GM19463 (cell line): Measurements from ENCODE around the gene SRSF8.
A peak's percentile ranks its signal among the peaks of the same experiment; 100 is the strongest.
"Not testable (repeated sequence)": the region's sequence is repeated elsewhere in the genome, so short reads cannot be mapped to it uniquely, and the experiment has no call there.

Source experiments
- ATAC-seq: cut with Tn5 transposase; IDR thresholded peaks from one replicate; pipeline ENCODE4 v1.9.1; 2021; ENCODE audit warnings: mild to moderate bottlenecking, moderate library complexity; ENCODE audit not compliant: unreplicated experiment

SRSF8 gene

GRCh38 chr11:95066716-95067038, at the start of gene SRSF8:
Gene SRSF8, plus strand, starts transcription at chr11:95066919. Its CDS starts 308 bp downstream, at chr11:95067227.
- peak; percentile 34 for ATAC-seq

GRCh38 chr11:95021468-95021867, 45.3 kb upstream of the SRSF8 start:
- ATAC-seq, result not testable (repeated sequence)

- no peak for ATAC-seq
Measured at GRCh38 chr11:95024958-95025357, 41.8 kb upstream of the SRSF8 start, which contains the start of gene KDM4E. Gene KDM4E, plus strand, starts transcription at chr11:95025258. Its CDS starts 300 bp downstream, at chr11:95025558.

GRCh38 chr11:95025594-95025993, 41.1 kb upstream of the SRSF8 start:
- not testable (repeated sequence) for ATAC-seq

- no peak for ATAC-seq
Measured at GRCh38 chr11:95028357-95028756, 38.4 kb upstream of the SRSF8 start.

- ATAC-seq, result no peak
Measured at GRCh38 chr11:95033051-95033450, 33.7 kb upstream of the SRSF8 start.

GRCh38 chr11:95035316-95035715, 31.4 kb upstream of the SRSF8 start:
- ATAC-seq, result no peak

- not testable (repeated sequence) for ATAC-seq
Measured at GRCh38 chr11:95037356-95038035, 29.2 kb upstream of the SRSF8 start.

- ATAC-seq, result no peak
Measured at GRCh38 chr11:95042239-95042638, 24.5 kb upstream of the SRSF8 start.

GRCh38 chr11:95042906-95043305, 23.8 kb upstream of the SRSF8 start:
- no peak for ATAC-seq

- no peak for ATAC-seq
Measured at GRCh38 chr11:95044010-95044409, 22.7 kb upstream of the SRSF8 start.

GRCh38 chr11:95045812-95046211, 20.9 kb upstream of the SRSF8 start:
- no peak for ATAC-seq

GRCh38 chr11:95049122-95049521, 17.6 kb upstream of the SRSF8 start, which contains the start of gene KDM4F:
Gene KDM4F, plus strand, starts transcription at chr11:95049422.
- ATAC-seq, result not testable (repeated sequence)

GRCh38 chr11:95050595-95051202, 16.0 kb upstream of the SRSF8 start:
- no peak for ATAC-seq

GRCh38 chr11:95054356-95054755, 12.4 kb upstream of the SRSF8 start:
- ATAC-seq, result no peak

GRCh38 chr11:95055283-95055897, 11.3 kb upstream of the SRSF8 start:
- peak; percentile 98 for ATAC-seq

GRCh38 chr11:95057959-95058358, 8.8 kb upstream of the SRSF8 start:
- ATAC-seq, result no peak

GRCh38 chr11:95058621-95059020, 8.1 kb upstream of the SRSF8 start:
- no peak for ATAC-seq

GRCh38 chr11:95059046-95059445, 7.7 kb upstream of the SRSF8 start:
- ATAC-seq, result no peak

GRCh38 chr11:95065336-95065735, 1.4 kb upstream of the SRSF8 start:
- no peak for ATAC-seq

GRCh38 chr11:95067039-95067840, 521 bp downstream of the SRSF8 start:
- peak; percentile 58 for ATAC-seq
